SKM-1 treated with dmso at 0.1 percent for 144 hours (cell line): ENCODE results near the gene NEIL3.

Source experiments
- DNase-seq: peaks from one replicate; lab custom pipeline; 2025; ENCODE audit not compliant: unreplicated experiment; lab: John Stamatoyannopoulos, UW

NEIL3 gene

GRCh38 chr4:177309522-177310371 lies at the start of gene NEIL3:
TSS of gene NEIL3 (plus strand) at chr4:177309874. CDS start at chr4:177309954, 80 bp downstream.
- peak; percentile 87 for DNase-seq

DNA sequence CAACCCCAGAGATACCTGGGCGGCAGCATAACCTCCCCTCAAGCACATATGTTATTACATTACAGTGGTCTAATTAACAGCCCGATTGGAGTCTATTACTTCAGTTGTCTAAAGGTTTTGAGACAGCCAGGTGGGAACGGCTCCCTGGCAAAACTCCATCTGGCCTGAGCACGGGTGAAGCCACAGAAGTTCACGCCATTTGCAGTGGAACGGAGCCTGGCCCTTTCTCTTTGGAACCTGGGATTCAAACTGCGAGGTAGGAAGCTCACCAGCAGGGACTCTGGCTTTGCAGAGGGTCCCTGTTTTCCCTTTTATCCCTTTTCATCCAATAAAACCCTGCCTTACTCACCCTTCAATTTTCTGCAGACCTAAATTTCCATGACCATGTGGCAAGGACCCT lies 45.9 kb upstream of the NEIL3 start:
- no peak for DNase-seq

DNA sequence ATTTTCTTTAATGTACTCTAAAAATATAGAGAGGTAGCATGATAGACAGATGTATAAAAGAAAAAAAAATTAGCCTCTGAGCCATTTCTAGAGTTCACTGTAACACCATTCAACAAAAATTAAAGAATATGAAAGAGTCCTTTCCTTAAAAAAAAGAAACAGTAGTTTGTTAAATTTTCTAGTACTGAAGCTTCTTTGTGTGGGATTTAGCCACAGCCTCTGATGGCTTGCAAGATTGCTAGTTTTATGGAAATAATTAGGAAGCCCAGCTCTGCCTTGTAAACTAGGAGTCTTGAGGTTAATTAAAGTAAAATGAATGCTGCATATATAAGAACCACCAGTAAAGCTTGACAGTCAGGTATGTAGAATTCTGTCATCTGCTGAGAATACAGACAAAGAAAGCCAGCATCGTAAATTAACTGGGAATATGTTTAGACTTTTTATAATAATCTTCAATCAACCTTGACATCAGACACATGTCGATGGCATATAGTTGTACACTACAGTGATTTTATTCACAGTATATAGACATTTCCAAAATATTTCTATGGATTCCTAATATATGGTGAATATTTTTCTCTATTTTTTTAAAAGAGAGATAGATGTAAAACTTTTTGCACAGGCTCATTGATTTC lies 44.8 kb upstream of the NEIL3 start:
- DNase-seq = no peak

GRCh38 chr4:177265729-177266128 lies 43.9 kb upstream of the NEIL3 start:
- no peak for DNase-seq

DNA sequence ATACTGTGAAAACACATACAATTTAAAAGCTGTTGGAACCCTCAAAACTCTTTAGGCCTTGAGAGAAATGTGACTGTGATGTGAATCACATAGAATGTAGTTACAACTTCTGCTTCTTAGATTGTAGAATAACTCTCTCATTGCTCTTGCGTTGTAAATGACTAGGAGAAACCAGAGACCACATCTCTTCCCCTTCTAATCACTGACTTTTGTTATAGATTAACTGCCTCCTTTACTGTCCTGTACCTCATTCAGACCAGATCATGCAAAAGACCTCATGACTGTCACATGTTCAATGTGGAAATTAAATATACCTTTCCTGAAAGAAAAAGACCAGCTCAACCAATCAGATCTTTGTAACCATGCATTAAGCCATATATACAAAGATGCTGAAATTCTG lies 43.2 kb upstream of the NEIL3 start:
- no peak for DNase-seq

DNA sequence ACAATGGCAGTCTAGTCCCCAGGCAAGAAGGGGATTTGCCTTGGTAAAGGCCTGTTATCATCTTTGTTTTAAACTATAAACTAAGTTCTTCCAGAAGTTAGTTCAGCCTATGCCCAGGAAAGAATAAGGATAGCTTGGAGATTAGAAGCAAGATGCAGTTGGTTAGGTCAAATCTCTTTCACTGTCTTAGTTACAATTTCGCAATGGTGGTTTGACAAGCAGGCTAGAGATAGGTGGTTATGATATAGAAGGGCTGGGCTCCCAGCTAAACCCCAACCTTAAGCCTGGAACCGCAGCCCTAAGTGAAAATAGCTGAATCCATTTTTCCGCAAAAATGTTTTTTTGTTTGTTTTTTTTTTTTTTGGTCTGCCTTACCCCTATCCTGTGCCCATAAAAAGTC lies 41.8 kb upstream of the NEIL3 start:
- DNase-seq = no peak

- DNase-seq = no peak
Measured at GRCh38 chr4:177271091-177271490, 38.6 kb upstream of the NEIL3 start.

- no peak for DNase-seq
Measured at GRCh38 chr4:177271915-177272766, 37.5 kb upstream of the NEIL3 start.

- DNase-seq = no peak
Measured at GRCh38 chr4:177275999-177276398, 33.7 kb upstream of the NEIL3 start.

DNA sequence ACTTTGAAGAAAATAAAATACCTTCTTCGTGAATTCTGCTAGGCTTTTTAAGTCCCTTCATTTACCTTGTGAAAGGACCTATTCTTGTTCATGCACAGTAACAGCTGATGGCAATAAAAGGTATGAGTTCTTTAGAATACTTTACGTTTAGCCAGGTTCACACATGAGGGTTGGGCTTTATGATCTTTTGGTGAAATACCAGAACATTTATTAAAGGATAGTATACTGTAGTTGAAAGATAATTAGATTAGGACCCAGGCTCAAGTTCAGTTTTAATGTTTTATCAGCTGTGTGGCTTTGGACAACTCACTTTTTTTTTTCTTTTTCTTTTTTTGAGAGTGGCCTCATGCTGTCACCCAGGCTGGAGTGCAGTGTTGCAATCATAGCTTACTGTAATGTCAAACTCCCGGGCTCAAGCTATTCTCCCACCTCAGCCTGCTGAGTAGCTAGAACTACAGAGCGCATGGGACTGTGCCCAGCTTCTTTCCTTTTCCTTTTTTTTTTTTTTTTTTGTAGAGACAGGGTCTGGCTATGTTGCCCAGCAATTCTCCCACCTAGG lies 28.2 kb upstream of the NEIL3 start:
- peak; percentile 18 for DNase-seq

DNA sequence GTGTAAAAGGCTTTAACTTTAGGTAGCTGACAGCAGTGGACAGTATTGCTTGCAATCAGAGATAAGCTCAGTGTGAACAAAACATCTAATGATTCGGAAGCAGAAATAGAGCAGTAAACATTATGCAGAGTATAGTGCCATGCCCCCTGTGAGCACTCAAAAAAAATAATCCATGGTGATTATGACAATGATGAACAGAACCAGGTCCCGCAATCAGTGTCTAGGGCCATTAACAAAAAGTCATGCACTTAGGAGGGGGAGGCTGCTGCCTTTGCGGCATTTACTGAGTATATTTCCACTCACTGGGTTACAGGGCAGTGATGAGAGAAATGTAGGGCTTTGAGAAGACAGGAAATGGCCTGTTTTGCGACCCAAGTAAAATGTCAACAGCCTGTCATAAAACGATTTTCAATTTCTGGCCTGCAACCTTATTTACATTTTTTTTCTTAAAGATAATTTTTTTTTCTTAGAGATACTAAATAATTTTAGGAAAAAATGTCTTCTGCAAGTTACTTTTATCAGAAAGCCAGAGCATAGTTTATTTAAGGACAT lies 27.3 kb upstream of the NEIL3 start:
- no peak for DNase-seq

DNA sequence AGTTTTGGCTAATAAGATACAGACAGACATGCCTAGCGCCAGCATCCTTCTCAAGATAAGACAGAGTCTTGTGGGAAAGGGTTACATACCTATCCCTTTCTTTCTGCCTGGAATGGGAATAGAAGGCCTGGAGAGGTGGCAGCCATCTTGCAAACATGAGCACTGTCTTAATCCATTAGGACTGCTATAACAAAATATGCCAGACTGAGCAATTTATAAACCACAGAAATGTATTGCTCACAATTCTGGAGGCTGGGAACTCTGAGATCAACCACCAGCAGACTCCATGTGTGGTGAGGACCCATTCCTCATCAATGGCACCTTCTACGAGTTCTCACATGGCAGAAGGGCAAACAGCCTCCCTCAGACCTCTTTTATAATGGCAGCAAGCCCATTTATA lies 26.5 kb upstream of the NEIL3 start:
- no peak for DNase-seq

DNA sequence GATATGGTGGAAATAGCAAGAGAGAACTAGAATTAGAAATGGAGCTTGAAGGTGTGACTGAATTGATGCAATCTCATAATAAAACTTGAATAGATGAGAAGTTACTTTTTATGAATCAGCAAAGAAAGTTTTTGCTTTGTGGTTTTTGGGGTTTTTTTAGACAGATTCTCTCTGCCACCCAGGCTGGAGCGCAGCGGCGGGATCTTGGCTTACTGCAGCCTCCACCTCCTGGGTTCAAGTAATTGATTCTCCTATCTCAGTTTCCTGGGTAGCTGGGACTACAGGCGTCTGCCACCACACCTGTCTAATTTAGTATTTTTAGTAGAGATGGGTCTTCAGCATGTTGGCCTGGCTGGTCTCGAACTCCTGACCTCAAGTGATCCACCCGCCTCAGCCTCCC lies 23.7 kb upstream of the NEIL3 start:
- no peak for DNase-seq

DNA sequence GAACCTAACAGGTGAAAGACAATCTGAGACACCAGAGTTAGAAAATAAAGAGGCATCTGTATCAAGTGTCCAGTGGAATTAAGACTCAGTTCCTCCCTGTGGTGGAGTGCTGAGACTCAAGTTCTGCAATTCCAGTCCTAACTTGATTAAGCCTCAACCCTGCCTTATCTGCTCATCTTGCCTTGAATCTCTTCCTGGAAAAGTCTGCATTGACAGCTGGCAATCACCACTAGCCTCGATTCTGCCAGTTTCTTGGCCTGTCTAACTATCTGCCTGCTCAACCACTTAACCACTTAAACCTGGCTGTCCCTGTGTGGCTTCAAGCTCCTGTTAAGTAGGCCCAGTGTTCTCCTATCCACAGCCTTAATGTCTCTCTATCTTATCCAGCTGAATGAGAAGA lies 22.4 kb upstream of the NEIL3 start:
- DNase-seq = no peak

GRCh38 chr4:177288335-177288734 lies 21.3 kb upstream of the NEIL3 start:
- no peak for DNase-seq

- no peak for DNase-seq
Measured at GRCh38 chr4:177290780-177291179, 18.9 kb upstream of the NEIL3 start.

- DNase-seq = no peak
Measured at GRCh38 chr4:177292171-177292570, 17.5 kb upstream of the NEIL3 start.

- peak; percentile 20 for DNase-seq
Measured at GRCh38 chr4:177293208-177294033, 16.3 kb upstream of the NEIL3 start.

GRCh38 chr4:177297785-177298391 lies 11.8 kb upstream of the NEIL3 start:
- no peak for DNase-seq
